SK-N-MC (cell line): Measurements from ENCODE around the gene CHST4.
A peak's percentile ranks its signal among the peaks of the same experiment; 100 is the strongest.

Source experiments
- DNase-seq: peaks from one replicate; pipeline ENCODE4 v3.0.0-alpha.2; 2011; ENCODE audit warnings: low read depth, low spot score
- H3K27ac ChIP-seq: fragments of 200-600 bp; sonication (generic); 2 replicates; pipeline ENCODE4 v1.5.1; 2016; ENCODE audit warnings: mixed run types
- H3K36me3 ChIP-seq: fragments of 200-600 bp; sonication (generic); 2 replicates; pipeline ENCODE4 v1.6.1; 2017; ENCODE audit warnings: antibody characterized with exemption, low read length, mixed read lengths; ENCODE audit not compliant: insufficient read depth
- H3K4me3 ChIP-seq: fragments of 200-600 bp; sonication (generic); 2 replicates; pipeline ENCODE4 v1.5.1; 2016
- H3K9ac ChIP-seq: fragments of 200-600 bp; sonication (generic); 2 replicates; pipeline ENCODE4 v1.8.0; 2017; ENCODE audit warnings: mixed run types, mixed read lengths; ENCODE audit not compliant: insufficient read length
- H3K9me3 ChIP-seq: fragments of 200-600 bp; sonication (generic); 2 replicates; pipeline ENCODE4 v1.6.1; 2017; ENCODE audit warnings: low read depth, mild to moderate bottlenecking, antibody characterized with exemption, low read length, moderate library complexity, mixed read lengths
- EZH2 ChIP-seq: fragments of 200-600 bp; sonication (generic); IDR thresholded peaks from one replicate; pipeline ENCODE4 v1.6.1; 2017; ENCODE audit warnings: antibody characterized with exemption
- FOXP2 ChIP-seq: optimal IDR thresholded peaks from 2 replicates; pipeline ENCODE3; 2011; ENCODE audit warnings: mild to moderate bottlenecking, moderate library complexity; ENCODE audit not compliant: insufficient read depth; ENCODE audit errors: extremely low read length, control extremely low read depth
- POLR2AphosphoS5 ChIP-seq: IDR thresholded peaks from 2 replicates; pipeline ENCODE4 v1.6.1; 2012; ENCODE audit warnings: mild to moderate bottlenecking, low read depth, low read length, borderline replicate concordance

The CHST4 gene

DNA sequence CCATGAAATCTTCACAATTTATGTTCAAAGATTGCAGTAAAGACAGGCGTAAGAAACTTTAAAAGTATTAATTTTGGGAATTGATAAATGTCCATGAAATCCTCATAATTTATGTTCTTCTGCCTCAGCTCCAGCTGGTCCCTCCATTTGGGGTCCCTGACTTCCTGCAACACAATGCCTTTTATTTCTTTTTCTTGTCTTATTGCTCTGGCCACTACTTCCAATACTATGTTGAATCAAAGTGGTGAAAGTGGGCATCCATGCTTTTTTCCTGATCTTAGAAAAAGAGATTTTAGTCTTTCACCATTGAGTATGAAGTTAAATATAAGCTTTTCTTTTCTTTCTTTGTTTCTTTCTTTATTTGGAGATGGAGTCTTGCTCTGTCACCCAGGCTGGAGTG lies 36.3 kb downstream of the CHST4 start:
- H3K9me3 ChIP-seq: no peaks in the 10 kb centered on the region
- TF ChIP-seq FOXP2 (no peak), EZH2 (no peak), POLR2AphosphoS5 (no peak)
- H3K27ac ChIP-seq: no peak overlapping the region
- DNase-seq: no peak
- H3K36me3 ChIP-seq: no peaks in the 10 kb centered on the region
- no peak overlapping the region for H3K4me3 ChIP-seq
- H3K9ac ChIP-seq: no peak overlapping the region

DNA sequence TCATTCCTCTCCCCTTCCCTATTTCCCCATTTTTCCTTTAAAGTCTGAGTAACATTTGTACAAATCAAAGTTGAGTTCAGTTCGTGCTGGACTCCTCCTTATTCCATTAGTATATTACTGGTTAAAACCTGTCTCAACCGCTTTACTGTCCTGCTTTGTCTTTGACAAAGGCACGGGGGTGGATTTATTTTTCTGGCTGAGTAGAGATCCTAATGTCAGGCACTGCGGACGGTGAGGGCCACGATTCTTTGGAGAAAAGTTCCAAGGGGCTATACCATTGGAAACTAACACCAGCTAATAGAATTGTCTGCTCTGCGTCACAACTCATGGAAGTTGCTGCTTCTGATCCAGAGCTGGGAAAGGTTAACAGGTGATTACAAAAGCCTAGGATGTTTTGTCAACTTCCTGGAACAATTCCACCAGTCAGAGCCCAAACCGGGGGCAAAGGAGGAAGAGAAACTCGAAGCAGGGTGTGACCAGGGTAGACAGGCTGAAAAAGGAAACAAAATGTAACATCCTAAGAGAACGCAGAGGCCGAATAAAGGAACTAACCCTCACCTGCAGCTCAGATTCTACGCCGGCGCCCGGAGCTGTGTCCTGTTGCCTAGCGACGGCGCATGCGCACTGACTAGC lies 38.2 kb downstream of the CHST4 start:
- H3K9me3 ChIP-seq: no peaks in the 10 kb centered on the region
- peak overlapping the region; percentile 77 for H3K4me3 ChIP-seq
- no peak overlapping the region for H3K27ac ChIP-seq
- TF ChIP-seq POLR2AphosphoS5 (no peak), EZH2 (no peak), FOXP2 (no peak)
- no peak for DNase-seq
- H3K9ac ChIP-seq: no peak overlapping the region
- H3K36me3 ChIP-seq: no peaks in the 10 kb centered on the region

DNA sequence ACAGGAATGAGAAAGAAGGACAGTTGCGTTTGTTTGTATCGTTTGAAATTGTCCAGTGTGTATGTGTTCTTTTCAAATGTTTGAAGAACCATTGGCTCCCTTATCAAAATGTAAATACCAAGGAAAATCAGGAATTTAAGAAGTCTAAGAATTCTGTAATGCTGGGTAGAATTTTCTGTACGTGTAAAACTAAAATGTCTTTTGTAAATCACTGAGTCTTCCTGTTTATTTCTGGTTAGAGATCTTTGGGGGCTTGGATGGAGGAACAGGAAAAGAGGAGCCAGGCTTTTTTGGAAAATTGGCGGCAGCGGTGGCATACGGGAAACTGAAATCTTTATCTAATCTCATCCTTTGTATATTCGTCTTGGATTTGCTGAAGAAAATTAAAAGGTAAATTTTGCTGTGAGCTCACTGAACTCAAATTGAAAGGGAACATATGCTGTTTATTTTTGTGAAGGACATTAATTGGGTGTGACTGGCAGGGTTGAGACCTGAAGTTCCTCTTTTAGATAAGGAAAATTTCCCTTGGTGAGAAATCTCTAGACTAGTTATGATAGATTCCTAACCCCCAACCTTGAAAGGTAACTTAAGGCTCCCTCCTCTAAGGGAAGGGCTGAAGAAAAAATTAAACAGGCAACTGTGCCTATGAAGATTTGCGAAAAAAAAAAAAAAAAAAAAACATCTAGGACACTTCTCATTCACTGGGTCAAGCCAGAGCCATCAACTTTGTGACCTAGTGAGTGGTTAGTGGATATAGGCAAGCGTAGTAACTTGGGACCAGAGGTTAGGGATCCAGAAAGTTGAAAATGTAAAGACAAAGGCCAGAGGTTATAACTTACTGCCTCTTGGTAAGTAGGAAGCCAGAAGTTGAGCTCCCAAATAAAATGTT lies 39.8 kb downstream of the CHST4 start:
- H3K4me3 ChIP-seq: peak overlapping the region; percentile 77
- H3K9me3 ChIP-seq: no peaks in the 10 kb centered on the region
- H3K36me3 ChIP-seq: no peaks in the 10 kb centered on the region
- DNase-seq: no peak
- no peak overlapping the region for H3K9ac ChIP-seq
- no peak overlapping the region for H3K27ac ChIP-seq
- TF ChIP-seq POLR2AphosphoS5: no peak
- TF ChIP-seq FOXP2: no peak
- TF ChIP-seq EZH2: no peak

DNA sequence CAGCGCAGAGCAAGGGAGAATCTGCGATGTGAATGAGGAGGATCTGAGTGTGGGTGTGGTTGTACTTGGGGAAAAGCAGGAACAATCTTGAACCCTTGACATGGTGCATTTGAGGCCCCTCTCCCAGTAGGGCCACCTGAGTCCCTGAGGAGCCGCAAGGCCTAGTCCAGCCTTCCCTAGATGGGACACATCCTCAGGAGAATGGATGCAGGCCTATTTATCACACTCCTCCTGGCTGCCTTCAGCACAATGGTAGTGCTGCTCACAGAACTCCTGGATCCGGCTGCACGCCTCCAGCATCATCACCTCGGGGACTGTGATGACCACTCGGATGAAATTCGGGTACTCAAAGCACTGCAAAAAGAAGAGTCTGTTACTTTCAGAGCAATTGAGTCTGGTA lies 41.7 kb downstream of the CHST4 start:
- no peaks in the 10 kb centered on the region for H3K36me3 ChIP-seq
- no peak overlapping the region for H3K4me3 ChIP-seq

DNA sequence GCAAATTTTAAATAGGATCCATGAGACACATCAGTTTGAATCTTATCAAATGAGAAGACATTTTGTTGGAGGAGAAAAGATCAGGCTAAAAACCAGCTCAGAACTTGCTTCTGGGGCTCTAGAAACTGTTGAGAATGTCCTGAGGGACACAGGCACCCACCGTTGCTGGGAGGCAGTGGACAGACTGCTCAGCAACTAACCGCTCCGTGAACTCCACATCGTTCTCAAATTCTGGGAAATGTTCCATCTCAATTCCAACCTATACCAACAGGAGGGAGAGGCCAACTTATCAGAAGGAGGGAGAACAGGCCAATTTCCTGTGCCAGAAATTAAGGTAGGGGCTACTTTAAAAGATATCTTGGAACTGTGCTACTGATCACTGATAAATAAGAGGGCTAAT lies 42.3 kb downstream of the CHST4 start:
- Histone ChIP-seq H3K27ac (no peak overlapping the region), H3K36me3 (no peaks in the 10 kb centered on the region)
- TF ChIP-seq EZH2 (no peak), FOXP2 (no peak), POLR2AphosphoS5 (no peak)

More for the DNA sequence above, 41.7 kb downstream of the CHST4 start:
- DNase-seq: no peak
- no peak overlapping the region for H3K27ac ChIP-seq
- H3K9ac ChIP-seq: no peak overlapping the region
- H3K9me3 ChIP-seq: no peaks in the 10 kb centered on the region
- TF ChIP-seq EZH2 (no peak), POLR2AphosphoS5 (no peak), FOXP2 (no peak)

DNA sequence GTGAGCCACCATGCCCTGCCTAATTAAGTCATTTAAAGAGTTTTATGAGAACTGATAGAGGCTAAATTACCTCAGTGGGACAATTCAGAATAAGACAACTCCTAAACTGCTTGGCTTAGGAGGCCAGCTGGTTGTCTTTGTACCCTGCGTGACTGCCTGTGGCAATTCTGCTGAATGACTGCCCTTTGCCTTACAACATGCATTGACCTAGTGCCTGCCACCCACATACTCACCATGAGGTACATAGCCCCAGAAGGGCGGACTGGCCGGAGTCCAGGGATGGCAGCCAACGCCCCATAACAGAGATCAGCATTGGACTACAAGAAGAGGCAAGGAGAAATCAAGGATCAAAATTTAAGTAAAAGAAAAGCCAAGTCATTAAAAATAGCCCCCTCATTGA lies 43.4 kb downstream of the CHST4 start:
- no peak for DNase-seq
- TF ChIP-seq POLR2AphosphoS5 (no peak), FOXP2 (no peak), EZH2 (no peak)
- Histone ChIP-seq H3K27ac (no peak overlapping the region), H3K9me3 (no peaks in the 10 kb centered on the region), H3K36me3 (no peaks in the 10 kb centered on the region), H3K9ac (no peak overlapping the region), H3K4me3 (no peak overlapping the region)

More for the DNA sequence above, 42.3 kb downstream of the CHST4 start:
- Histone ChIP-seq H3K9me3 (no peaks in the 10 kb centered on the region), H3K4me3 (no peak overlapping the region), H3K9ac (no peak overlapping the region)
- no peak for DNase-seq

- no peaks in the 10 kb centered on the region for H3K9me3 ChIP-seq
- no peak overlapping the region for H3K4me3 ChIP-seq
- H3K36me3 ChIP-seq: no peaks in the 10 kb centered on the region
- no peak for DNase-seq
- no peak overlapping the region for H3K27ac ChIP-seq
- no peak overlapping the region for H3K9ac ChIP-seq
- TF ChIP-seq POLR2AphosphoS5 (no peak), FOXP2 (no peak), EZH2 (no peak)
Observed at GRCh38 chr16:71570144-71570543, 43.9 kb downstream of the CHST4 start.

DNA sequence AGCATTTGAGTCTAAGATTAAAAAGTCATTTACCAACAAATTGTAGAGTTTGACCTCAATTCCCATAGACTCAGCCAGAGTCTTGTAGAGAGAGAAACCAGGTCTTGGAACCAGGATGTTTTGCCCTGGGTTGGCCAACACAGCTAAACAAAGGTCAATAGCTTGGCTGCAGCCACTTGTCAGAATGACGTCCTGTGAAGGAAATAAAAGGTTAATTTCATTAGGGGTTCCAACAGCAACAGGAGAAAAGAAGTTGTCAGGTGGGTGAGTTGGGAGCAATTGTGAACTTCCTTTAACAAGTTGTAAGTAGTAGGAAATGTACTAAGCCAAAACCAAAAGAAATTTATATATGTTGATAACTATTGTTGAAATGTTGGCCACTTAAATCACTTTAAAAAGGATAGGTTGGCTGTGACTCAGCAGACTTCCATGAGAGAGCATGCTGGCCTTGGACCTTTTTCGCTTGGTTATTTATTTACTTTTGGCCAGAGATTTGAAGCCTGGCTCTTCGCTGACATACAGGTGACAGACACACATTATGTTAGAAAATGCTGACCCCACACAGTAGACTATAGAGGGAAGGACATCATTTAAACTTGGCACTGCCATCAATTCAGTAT lies 46.4 kb downstream of the CHST4 start:
- Histone ChIP-seq H3K36me3 (no peaks in the 10 kb centered on the region), H3K4me3 (no peak overlapping the region)
- TF ChIP-seq EZH2 (no peak), POLR2AphosphoS5 (no peak), FOXP2 (no peak)

More for the DNA sequence above, 46.4 kb downstream of the CHST4 start:
- no peak for DNase-seq
- Histone ChIP-seq H3K9ac (no peak overlapping the region), H3K27ac (no peak overlapping the region), H3K9me3 (no peaks in the 10 kb centered on the region)
